Bronchial epithelial cell (primary cell): ENCODE data around the gene CCDC148. TPM values are rescaled to one million over a fixed set of nuclear protein-coding genes. Genes with fewer than 3 reads are reported as not detected.
"Not testable (repeated sequence)": the region's sequence is repeated elsewhere in the genome, so short reads cannot be mapped to it uniquely, and the experiment has no call there.

Experiments used
- DNase-seq: peaks from one replicate; pipeline ENCODE4 v3.0.0-alpha.2; 2010; ENCODE audit warnings: low read depth
- FAIRE-seq: peaks from 2 replicates; lab custom pipeline; 2011; peaks lifted over from hg19 to GRCh38; lab: Jason Lieb, UNC
- H3K27me3 ChIP-seq: 2 replicates; pipeline ENCODE4 v1.5.1; 2011; ENCODE audit warnings: low read length; ENCODE audit not compliant: control insufficient read depth, insufficient read depth
- H3K36me3 ChIP-seq: 2 replicates; pipeline ENCODE4 v1.5.1; 2011; ENCODE audit warnings: low read length; ENCODE audit not compliant: control insufficient read depth, insufficient read depth
- H3K4me3 ChIP-seq: 2 replicates; pipeline ENCODE4 v1.5.1; 2011; ENCODE audit warnings: mild to moderate bottlenecking, low read depth, low read length, control low read depth
- total RNA-seq: library from RNA; depleted of rRNA; stranded (reverse); fragments of >200 nt; gene quantifications from 2 replicates; pipeline ENCODE4 v1.2.1, GENCODE V29; 2014
- TF ChIP-seq, protein P1 (sequence below): IDR thresholded peaks from 2 replicates; pipeline ENCODE4 v1.5.1; 2011; ENCODE audit warnings: mild to moderate bottlenecking, moderate library complexity, low read length, control low read depth, inconsistent platforms; ENCODE audit not compliant: insufficient read depth, severe bottlenecking

The CCDC148 gene
- total RNA-seq, 1 donor from 2014 or later = 0.26 TPM

DNA sequence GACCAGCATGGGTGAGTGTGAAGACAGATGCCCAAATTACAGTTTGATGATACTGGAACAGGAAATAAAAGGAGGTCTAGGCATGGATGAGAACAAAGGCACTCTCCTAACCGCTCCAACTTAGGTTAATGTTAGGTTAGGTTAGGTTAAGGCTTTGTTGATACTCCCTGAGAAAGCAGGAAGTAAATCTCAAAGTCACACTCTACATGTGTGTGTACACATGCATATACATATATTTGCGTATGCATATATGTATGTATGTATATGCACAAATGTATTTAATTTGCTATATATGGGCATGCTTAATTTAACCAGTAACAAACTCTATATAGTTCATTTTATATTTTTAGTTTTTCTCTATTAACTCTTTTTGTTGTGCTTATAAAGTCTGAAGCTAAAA is 215.6 kb downstream of the CCDC148 start:
- Histone ChIP-seq H3K36me3 (no peaks in the 10 kb centered on the region), H3K27me3 (peaks cover 2% of the 10 kb centered on the region), H3K4me3 (no peak overlapping the region)
- TF ChIP-seq, protein P1, sequence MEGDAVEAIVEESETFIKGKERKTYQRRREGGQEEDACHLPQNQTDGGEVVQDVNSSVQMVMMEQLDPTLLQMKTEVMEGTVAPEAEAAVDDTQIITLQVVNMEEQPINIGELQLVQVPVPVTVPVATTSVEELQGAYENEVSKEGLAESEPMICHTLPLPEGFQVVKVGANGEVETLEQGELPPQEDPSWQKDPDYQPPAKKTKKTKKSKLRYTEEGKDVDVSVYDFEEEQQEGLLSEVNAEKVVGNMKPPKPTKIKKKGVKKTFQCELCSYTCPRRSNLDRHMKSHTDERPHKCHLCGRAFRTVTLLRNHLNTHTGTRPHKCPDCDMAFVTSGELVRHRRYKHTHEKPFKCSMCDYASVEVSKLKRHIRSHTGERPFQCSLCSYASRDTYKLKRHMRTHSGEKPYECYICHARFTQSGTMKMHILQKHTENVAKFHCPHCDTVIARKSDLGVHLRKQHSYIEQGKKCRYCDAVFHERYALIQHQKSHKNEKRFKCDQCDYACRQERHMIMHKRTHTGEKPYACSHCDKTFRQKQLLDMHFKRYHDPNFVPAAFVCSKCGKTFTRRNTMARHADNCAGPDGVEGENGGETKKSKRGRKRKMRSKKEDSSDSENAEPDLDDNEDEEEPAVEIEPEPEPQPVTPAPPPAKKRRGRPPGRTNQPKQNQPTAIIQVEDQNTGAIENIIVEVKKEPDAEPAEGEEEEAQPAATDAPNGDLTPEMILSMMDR = no peak
- DNase-seq = no peak
- FAIRE-seq = no peak

DNA sequence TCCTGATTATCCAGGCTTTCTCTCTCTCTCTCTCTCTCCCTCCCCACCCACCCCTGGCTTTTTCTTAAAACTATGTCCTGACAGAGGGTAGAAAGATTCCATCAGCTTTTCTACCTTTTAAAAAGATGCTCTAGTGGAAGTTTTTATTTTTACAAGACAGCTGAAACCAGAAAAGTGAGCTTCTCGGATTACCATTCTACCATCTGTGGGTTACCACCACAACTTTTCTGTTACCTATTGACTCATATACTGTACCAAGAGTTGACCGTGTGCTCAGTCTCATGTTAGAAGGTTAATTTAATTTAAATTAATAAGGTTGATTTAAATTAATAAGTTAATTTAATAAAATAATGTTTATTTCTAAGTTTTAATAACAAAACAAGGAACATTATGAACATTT is 217.3 kb downstream of the CCDC148 start:
- DNase-seq = peak; percentile 21
- TF ChIP-seq, protein P1 = no peak
- Histone ChIP-seq H3K27me3 (peaks cover 2% of the 10 kb centered on the region), H3K4me3 (no peak overlapping the region), H3K36me3 (no peaks in the 10 kb centered on the region)
- FAIRE-seq = no peak

DNA sequence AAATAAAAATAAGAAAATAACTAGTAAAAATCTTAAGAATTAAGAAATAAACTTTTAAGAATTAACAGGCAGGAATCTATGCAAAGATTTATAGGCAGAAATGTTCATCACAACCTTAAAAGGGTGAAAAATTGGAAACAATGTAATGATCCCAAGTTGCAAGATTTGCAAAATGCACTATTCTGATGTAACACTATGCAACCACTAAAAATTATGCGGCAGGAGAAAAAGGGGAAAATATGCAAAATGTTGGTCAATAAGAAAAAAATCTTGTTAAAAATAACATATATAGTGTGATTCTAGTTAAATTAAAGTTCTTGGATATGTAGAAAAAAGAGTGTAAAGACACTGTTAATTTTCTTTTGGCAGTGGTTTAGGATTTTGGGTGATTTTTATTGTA is 222.1 kb downstream of the CCDC148 start:
- DNase-seq (no peak), FAIRE-seq (no peak)
- Histone ChIP-seq H3K4me3 (no peak overlapping the region), H3K36me3 (no peaks in the 10 kb centered on the region), H3K27me3 (peaks cover 2% of the 10 kb centered on the region)
- TF ChIP-seq, protein P1 = no peak

DNA sequence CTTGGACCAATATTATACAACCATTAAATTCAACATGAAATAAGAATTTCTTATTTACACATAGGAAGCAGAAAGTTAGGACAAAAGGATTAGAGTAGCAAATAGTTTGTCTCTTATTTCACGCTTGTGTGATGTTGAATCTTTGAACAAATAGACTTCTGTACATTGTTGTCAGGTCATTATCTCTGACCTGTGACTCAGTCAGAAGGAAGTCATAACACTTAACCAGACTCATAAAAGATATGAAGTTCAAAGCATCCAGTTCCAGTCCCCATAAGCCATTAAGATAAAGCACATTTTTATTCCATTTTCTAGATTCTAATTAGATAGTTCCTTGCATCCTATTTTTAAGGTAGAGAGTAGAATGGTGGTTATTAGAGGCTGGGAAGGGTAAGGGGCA is 224.1 kb downstream of the CCDC148 start:
- TF ChIP-seq, protein P1 = no peak
- peak; percentile 56 for DNase-seq
- no peak for FAIRE-seq

DNA sequence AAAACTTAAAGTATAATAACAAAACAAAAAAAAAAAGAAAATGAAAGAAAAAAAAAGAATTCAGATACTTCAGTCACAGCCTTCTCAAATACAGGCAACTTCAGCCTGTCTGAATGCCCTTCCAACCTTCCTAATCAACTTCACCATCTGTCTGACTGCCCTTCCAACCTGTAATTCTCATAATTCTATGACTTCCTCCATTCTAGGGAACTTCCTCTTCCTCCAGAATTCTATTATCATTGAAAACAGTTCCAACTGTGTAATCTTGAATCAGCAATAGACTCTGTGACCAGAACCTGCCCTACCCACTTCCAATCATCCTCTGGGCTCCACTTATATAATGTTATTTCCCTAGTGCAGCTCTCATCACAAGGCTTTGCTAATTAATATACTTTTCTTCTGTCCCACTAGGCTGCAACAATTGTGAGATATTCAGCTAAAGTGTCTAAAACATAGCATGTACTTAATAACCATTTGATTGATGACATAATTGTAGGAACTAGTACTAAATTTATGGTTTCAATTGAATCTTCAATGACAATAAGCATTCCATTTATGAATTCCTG is 227.5 kb downstream of the CCDC148 start:
- FAIRE-seq = no peak

More for the DNA sequence above, 224.1 kb downstream of the CCDC148 start:
- no peak overlapping the region for H3K4me3 ChIP-seq
- peaks cover 2% of the 10 kb centered on the region for H3K27me3 ChIP-seq
- H3K36me3 ChIP-seq = no peaks in the 10 kb centered on the region

DNA sequence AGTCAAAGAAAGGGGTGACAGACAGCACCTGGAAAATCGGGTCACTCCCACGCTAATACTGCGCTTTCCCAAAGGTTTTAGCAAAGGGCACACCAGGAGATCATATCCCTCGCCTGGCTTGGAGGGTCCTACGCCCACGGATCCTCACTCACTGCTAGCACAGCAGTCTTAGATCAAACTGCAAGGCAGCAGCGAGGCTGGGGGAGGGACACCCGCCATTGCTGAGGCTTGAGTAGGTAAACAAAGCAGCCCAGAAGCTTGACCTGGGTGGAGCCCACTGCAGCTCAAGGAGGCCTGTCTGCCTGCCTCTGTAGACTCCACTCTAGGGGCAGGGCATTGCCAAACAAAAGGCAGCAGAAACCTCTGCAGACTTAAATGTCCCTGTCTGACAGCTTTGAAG is 233.5 kb downstream of the CCDC148 start:
- H3K27me3 ChIP-seq, FAIRE-seq, H3K4me3 ChIP-seq, DNase-seq, H3K36me3 ChIP-seq: not testable (repeated sequence)

More for the DNA sequence above, 227.5 kb downstream of the CCDC148 start:
- TF ChIP-seq, protein P1 = no peak
- peaks cover 2% of the 10 kb centered on the region for H3K27me3 ChIP-seq
- no peaks in the 10 kb centered on the region for H3K36me3 ChIP-seq
- H3K4me3 ChIP-seq = no peak overlapping the region
- DNase-seq = no peak
